HEK293 (cell line): ENCODE results near the gene OR1D5.
A peak's percentile ranks its signal among the peaks of the same experiment; 100 is the strongest.

Source experiments
- CTCF ChIA-PET: fragments of 350-600 bp; formaldehyde crosslinking; extraction: SDS; loops from one replicate; lab custom pipeline; 2021; ENCODE audit warnings: antibody characterized with exemption; lab: Yijun Ruan, JAX
- POLR2A ChIA-PET: fragments of 300-600 bp; formaldehyde crosslinking; extraction: SDS; loops from one replicate; lab custom pipeline; 2020; ENCODE audit warnings: antibody characterized with exemption, inconsistent platforms; lab: Yijun Ruan, JAX
- H3K27ac ChIP-seq: fragments of 200-500 bp; sonication (Bioruptor generic); 2 replicates; pipeline ENCODE4 v1.5.1; 2014; ENCODE audit warnings: low read depth, low read length, control low read depth, inconsistent platforms; ENCODE audit errors: extremely low read depth
- H3K36me3 ChIP-seq, 2 experiments: fragments of 200-500 bp in 1 of 2; sonication (Bioruptor generic) in 1 of 2; 1 replicate in 1 of 2; 2 replicates in 1 of 2; pipeline ENCODE4 v1.5.1; 2014 to 2017; ENCODE audit warnings: inconsistent platforms in 2 of 2, low read length in 2 of 2; ENCODE audit not compliant: control insufficient read depth in 2 of 2, insufficient read depth in 1 of 2
- H3K4me1 ChIP-seq: fragments of 200-500 bp; sonication (Bioruptor generic); 2 replicates; pipeline ENCODE4 v1.5.1; 2014; ENCODE audit warnings: mild to moderate bottlenecking, low read length, inconsistent platforms; ENCODE audit not compliant: control insufficient read depth, insufficient read depth
- H3K4me3 ChIP-seq: 2 replicates; pipeline ENCODE4 v1.5.1; 2011; ENCODE audit warnings: low read depth, mild to moderate bottlenecking, control low read depth, low read length, moderate library complexity
- H3K9me3 ChIP-seq: fragments of 200-500 bp; sonication (Bioruptor generic); 2 replicates; pipeline ENCODE4 v1.5.1; 2014; ENCODE audit warnings: low read depth, low read length, inconsistent platforms; ENCODE audit not compliant: control insufficient read depth, insufficient read depth
- GLIS1 ChIP-seq: fragments of 450-650 bp; formaldehyde crosslinking; IDR thresholded peaks from 2 replicates; pipeline ENCODE4 v1.5.1; 2016; ENCODE audit warnings: missing biosample characterization, missing genetic modification characterization
- KLF8 ChIP-seq: fragments of 450-650 bp; formaldehyde crosslinking; IDR thresholded peaks from 2 replicates; pipeline ENCODE4 v1.5.1; 2016; ENCODE audit warnings: missing biosample characterization, missing genetic modification characterization
- MEIS1 ChIP-seq: sonication (generic); formaldehyde crosslinking; IDR thresholded peaks from 2 replicates; pipeline ENCODE4 v1.8.1; 2022; ENCODE audit warnings: missing genetic modification reagents, mild to moderate bottlenecking, borderline replicate concordance
- MZF1 ChIP-seq: fragments of 450-650 bp; formaldehyde crosslinking; IDR thresholded peaks from 2 replicates; pipeline ENCODE4 v1.5.1; 2017; ENCODE audit warnings: missing biosample characterization, missing genetic modification characterization, borderline replicate concordance
- OSR2 ChIP-seq: fragments of 450-650 bp; formaldehyde crosslinking; IDR thresholded peaks from 2 replicates; pipeline ENCODE4 v1.5.1; 2016; ENCODE audit warnings: missing biosample characterization, missing genetic modification characterization
- OVOL3 ChIP-seq: fragments of 450-650 bp; formaldehyde crosslinking; IDR thresholded peaks from 2 replicates; pipeline ENCODE4 v1.5.1; 2016; ENCODE audit warnings: missing biosample characterization, missing genetic modification characterization
- PRDM2 ChIP-seq: fragments of 450-650 bp; formaldehyde crosslinking; IDR thresholded peaks from 2 replicates; pipeline ENCODE4 v1.5.1; 2016; ENCODE audit warnings: missing biosample characterization, missing genetic modification characterization, borderline replicate concordance
- SP2 ChIP-seq: fragments of 450-650 bp; formaldehyde crosslinking; IDR thresholded peaks from 2 replicates; pipeline ENCODE4 v1.5.1; 2016; ENCODE audit warnings: missing biosample characterization, missing genetic modification characterization
- SP3 ChIP-seq: fragments of 450-650 bp; formaldehyde crosslinking; IDR thresholded peaks from 2 replicates; pipeline ENCODE4 v1.5.1; 2016; ENCODE audit warnings: missing biosample characterization, missing genetic modification characterization
- ZBTB10 ChIP-seq: fragments of 450-650 bp; formaldehyde crosslinking; IDR thresholded peaks from 2 replicates; pipeline ENCODE4 v1.5.1; 2016; ENCODE audit warnings: missing biosample characterization, missing genetic modification characterization
- ZFP41 ChIP-seq: fragments of 450-650 bp; formaldehyde crosslinking; IDR thresholded peaks from 2 replicates; pipeline ENCODE4 v1.5.1; 2016; ENCODE audit warnings: missing biosample characterization, missing genetic modification characterization, borderline replicate concordance
- ZNF10 ChIP-seq: fragments of 450-650 bp; formaldehyde crosslinking; IDR thresholded peaks from 2 replicates; pipeline ENCODE4 v1.5.1; 2017; ENCODE audit warnings: missing biosample characterization, missing genetic modification characterization
- ZNF221 ChIP-seq: fragments of 450-650 bp; formaldehyde crosslinking; IDR thresholded peaks from 2 replicates; pipeline ENCODE4 v1.5.1; 2017; ENCODE audit warnings: missing biosample characterization, missing genetic modification characterization, borderline replicate concordance
- ZNF24 ChIP-seq: fragments of 450-650 bp; formaldehyde crosslinking; IDR thresholded peaks from 2 replicates; pipeline ENCODE4 v1.5.1; 2016; ENCODE audit warnings: missing biosample characterization, missing genetic modification characterization
- ZNF280D ChIP-seq: fragments of 450-650 bp; formaldehyde crosslinking; IDR thresholded peaks from 2 replicates; pipeline ENCODE4 v1.5.1; 2016; ENCODE audit warnings: missing biosample characterization, missing genetic modification characterization
- ZNF311 ChIP-seq: fragments of 450-650 bp; formaldehyde crosslinking; IDR thresholded peaks from 2 replicates; pipeline ENCODE4 v1.5.1; 2017; ENCODE audit warnings: missing biosample characterization, missing genetic modification characterization, borderline replicate concordance
- ZNF341 ChIP-seq: fragments of 450-650 bp; formaldehyde crosslinking; IDR thresholded peaks from 2 replicates; pipeline ENCODE4; 2016; ENCODE audit warnings: low read depth, missing biosample characterization, missing genetic modification characterization
- ZNF423 ChIP-seq: fragments of 450-650 bp; formaldehyde crosslinking; IDR thresholded peaks from 2 replicates; pipeline ENCODE4 v1.5.1; 2016; ENCODE audit warnings: missing biosample characterization, missing genetic modification characterization
- ZNF571 ChIP-seq: fragments of 450-650 bp; formaldehyde crosslinking; IDR thresholded peaks from 2 replicates; pipeline ENCODE4 v1.5.0; 2017; ENCODE audit warnings: missing biosample characterization, missing genetic modification characterization
- ZNF585B ChIP-seq: fragments of 450-650 bp; formaldehyde crosslinking; IDR thresholded peaks from 2 replicates; pipeline ENCODE4 v1.5.1; 2016; ENCODE audit warnings: missing biosample characterization, missing genetic modification characterization
- ZNF610 ChIP-seq: fragments of 450-650 bp; formaldehyde crosslinking; IDR thresholded peaks from 2 replicates; pipeline ENCODE4 v1.5.1; 2016; ENCODE audit warnings: missing biosample characterization, missing genetic modification characterization, borderline replicate concordance
- ZNF626 ChIP-seq: fragments of 450-650 bp; sonication (Bioruptor Pico); formaldehyde crosslinking; IDR thresholded peaks from 2 replicates; pipeline ENCODE4 v1.5.1; 2018; ENCODE audit warnings: missing biosample characterization, missing genetic modification characterization, inconsistent platforms
- ZNF629 ChIP-seq: fragments of 450-650 bp; formaldehyde crosslinking; IDR thresholded peaks from 2 replicates; pipeline ENCODE4 v1.5.1; 2017; ENCODE audit warnings: missing biosample characterization, missing genetic modification characterization
- ZNF654 ChIP-seq: fragments of 450-650 bp; formaldehyde crosslinking; IDR thresholded peaks from 2 replicates; pipeline ENCODE4 v1.5.1; 2016; ENCODE audit warnings: low read depth, missing biosample characterization, missing genetic modification characterization

The OR1D5 gene

GRCh38 chr17:3048727-3049471, 14.5 kb downstream of the OR1D5 start (continued):
- TF ChIP-seq ZNF341 (tag by site-specific recombination) = peak; percentile 97
- TF ChIP-seq OVOL3 (tag by site-specific recombination) = 0 out of 2 replicates have a peak, but pooled peaks have one; percentile 14
- peak; percentile 71 for TF ChIP-seq SP3 (tag by site-specific recombination)
- TF ChIP-seq MZF1 = peak; percentile 98; the same call in 1 of the 2 replicates
- TF ChIP-seq SP2 (tag by site-specific recombination) = peak; percentile 98
- TF ChIP-seq KLF8 (tag by site-specific recombination) = 0 out of 2 replicates have a peak, but pooled peaks have one; percentile 36
- peak; percentile 11; the same call in 1 of the 2 replicates for TF ChIP-seq ZNF629 (tag by site-specific recombination)
- TF ChIP-seq ZNF571 (tag by site-specific recombination) = no peak
- TF ChIP-seq ZBTB10 (tag by site-specific recombination) = peak; percentile 81

GRCh38 chr17:3046753-3047152, 16.7 kb downstream of the OR1D5 start:
- ChIA-PET POLR2A (no interaction called here), CTCF (no interaction called here)
- H3K4me3 ChIP-seq = no peak overlapping the region

GRCh38 chr17:3043737-3044365, 19.6 kb downstream of the OR1D5 start:
- Histone ChIP-seq H3K27ac (no peak overlapping the region), H3K9me3 (peaks cover 4% of the 10 kb centered on the region; the same call in 1 of the 2 replicates), H3K36me3 (no peaks in the 10 kb centered on the region), H3K4me3 (no peak overlapping the region), H3K4me1 (no peaks in the 10 kb centered on the region)
- ChIA-PET CTCF (interaction anchor here (0.6 to 1.8 kb wide), 7 partner anchors 9 to 594 kb away, joined by 3 to 12 read pairs (median 5); no protein-coding TSS in a partner anchor), POLR2A (no interaction called here)
- peak; percentile 29; the same call in 1 of the 2 replicates for TF ChIP-seq ZNF585B (tag by site-specific recombination)
- TF ChIP-seq ZNF311 (tag by site-specific recombination) = no peak
- TF ChIP-seq ZNF280D (tag by site-specific recombination) = peak; percentile 64; the same call in 1 of the 2 replicates
- 0 out of 2 replicates have a peak, but pooled peaks have one; percentile 32 for TF ChIP-seq KLF8 (tag by site-specific recombination)
- no peak for TF ChIP-seq PRDM2 (tag by site-specific recombination)
- peak; percentile 56 for TF ChIP-seq ZNF654 (tag by site-specific recombination)
- no peak for TF ChIP-seq MEIS1 (CRISPR knock-in tag)

More at GRCh38 chr17:3046753-3047152, 16.7 kb downstream of the OR1D5 start:
- Histone ChIP-seq H3K36me3 (no peaks in the 10 kb centered on the region), H3K4me1 (peaks cover 2% of the 10 kb centered on the region; the same call in 1 of the 2 replicates), H3K9me3 (peaks cover 4% of the 10 kb centered on the region; the same call in 1 of the 2 replicates), H3K27ac (no peak overlapping the region)
- TF ChIP-seq ZNF571 (tag by site-specific recombination) = no peak
- no peak for TF ChIP-seq ZNF10 (tag by site-specific recombination)
- TF ChIP-seq ZNF610 (tag by site-specific recombination) = no peak
- TF ChIP-seq ZFP41 = no peak
- TF ChIP-seq ZNF24 (tag by site-specific recombination) = no peak
- no peak for TF ChIP-seq ZNF423 (tag by site-specific recombination)
- TF ChIP-seq OSR2 (tag by site-specific recombination) = no peak
- no peak for TF ChIP-seq ZNF221 (tag by site-specific recombination)
- TF ChIP-seq ZNF626 (tag by site-specific recombination) = no peak
- no peak for TF ChIP-seq SP2 (tag by site-specific recombination)
- no peak for TF ChIP-seq GLIS1
